Kidney epithelial cell (primary cell): ENCODE measurements around the gene EFHC2. TPM values are rescaled to one million over a fixed set of nuclear protein-coding genes. Genes with fewer than 3 reads are reported as not detected.

Experiments used
- DNase-seq: peaks from one replicate; pipeline ENCODE4 v3.0.0-alpha.2; 2010; ENCODE audit warnings: low read depth
- H3K27me3 ChIP-seq: 2 replicates; pipeline ENCODE4 v1.6.0; 2011; ENCODE audit warnings: low read length; ENCODE audit not compliant: control insufficient read depth, insufficient read depth
- H3K36me3 ChIP-seq: 2 replicates; pipeline ENCODE4 v1.5.1; 2011; ENCODE audit warnings: low read length; ENCODE audit not compliant: control insufficient read depth, insufficient read depth
- H3K4me3 ChIP-seq: 2 replicates; pipeline ENCODE4 v1.5.1; 2011; ENCODE audit warnings: low read depth, mild to moderate bottlenecking, control low read depth, low read length
- CTCF ChIP-seq: IDR thresholded peaks from 2 replicates; pipeline ENCODE4 v1.5.1; 2011; ENCODE audit warnings: mild to moderate bottlenecking, moderate library complexity, low read length, control low read depth, inconsistent platforms; ENCODE audit not compliant: insufficient read depth, poor library complexity, severe bottlenecking
- total RNA-seq: library from RNA; depleted of rRNA; stranded (reverse); fragments of >200 nt; gene quantifications from 2 replicates; pipeline ENCODE4 v1.2.3, GENCODE V29; 2015

The EFHC2 gene
- total RNA-seq, 1 donor from 2014 or later, result 0.71 TPM

DNA sequence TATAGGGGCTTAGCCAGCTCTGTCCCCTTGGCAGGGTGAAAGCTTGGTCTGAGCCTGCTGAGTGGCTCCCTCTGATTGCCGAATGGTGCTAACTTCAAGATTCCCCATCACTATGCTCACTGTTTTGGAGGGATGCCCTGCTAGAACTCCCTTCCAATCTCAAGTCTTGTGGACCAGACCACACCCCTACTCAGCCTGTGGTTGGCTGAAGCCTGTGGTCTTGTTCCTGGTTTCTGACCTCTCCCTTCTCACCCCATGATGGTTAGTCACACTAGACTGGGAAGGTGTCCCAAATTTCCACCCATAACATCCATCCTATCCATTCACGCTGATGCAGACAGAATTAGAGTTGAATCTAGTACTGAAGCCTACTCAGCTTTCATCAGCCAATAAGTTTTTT is 185.6 kb downstream of the EFHC2 start:
- Histone ChIP-seq H3K4me3 (no peak overlapping the region), H3K36me3 (no peaks in the 10 kb centered on the region), H3K27me3 (no peaks in the 10 kb centered on the region)
- no peak for DNase-seq
- TF ChIP-seq CTCF, result no peak

GRCh38 chrX:44157283-44157682 is 186.2 kb downstream of the EFHC2 start:
- Histone ChIP-seq H3K27me3 (no peaks in the 10 kb centered on the region), H3K4me3 (no peak overlapping the region), H3K36me3 (no peaks in the 10 kb centered on the region)
- TF ChIP-seq CTCF, result no peak
- no peak for DNase-seq

DNA sequence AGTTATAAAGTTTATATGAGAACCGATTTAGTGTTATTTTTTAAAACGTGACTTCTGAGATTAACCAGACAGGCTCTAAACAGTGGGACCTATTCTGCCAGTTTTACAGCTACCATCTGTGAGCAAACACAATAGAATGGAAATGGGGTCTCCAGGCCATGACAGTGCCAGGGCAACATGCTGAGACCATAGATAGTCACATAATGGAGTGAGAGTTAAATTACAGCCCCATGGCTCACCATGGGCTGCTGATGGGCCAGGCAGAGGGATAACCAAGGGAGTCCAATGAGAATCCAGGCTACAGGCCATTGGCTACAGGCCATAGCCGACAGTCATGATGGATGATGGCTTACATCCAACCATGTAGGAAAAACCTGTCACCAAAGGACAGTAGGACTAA is 186.7 kb downstream of the EFHC2 start:
- H3K27me3 ChIP-seq, result no peaks in the 10 kb centered on the region
- no peak for TF ChIP-seq CTCF
- H3K36me3 ChIP-seq, result no peaks in the 10 kb centered on the region
- DNase-seq, result no peak
- H3K4me3 ChIP-seq, result no peak overlapping the region

- H3K4me3 ChIP-seq, result no peak overlapping the region
- DNase-seq, result no peak
- no peaks in the 10 kb centered on the region for H3K36me3 ChIP-seq
- no peaks in the 10 kb centered on the region for H3K27me3 ChIP-seq
- no peak for TF ChIP-seq CTCF
Measured at GRCh38 chrX:44155126-44155525, 188.3 kb downstream of the EFHC2 start.

GRCh38 chrX:44152852-44153251 is 190.6 kb downstream of the EFHC2 start:
- Histone ChIP-seq H3K4me3 (no peak overlapping the region), H3K36me3 (no peaks in the 10 kb centered on the region), H3K27me3 (no peaks in the 10 kb centered on the region)
- TF ChIP-seq CTCF, result no peak
- no peak for DNase-seq

GRCh38 chrX:44147130-44147529 is 196.3 kb downstream of the EFHC2 start:
- Histone ChIP-seq H3K27me3 (no peaks in the 10 kb centered on the region), H3K36me3 (no peaks in the 10 kb centered on the region), H3K4me3 (no peak overlapping the region)
- DNase-seq, result no peak
- no peak for TF ChIP-seq CTCF
